GM19328 (cell line): ENCODE measurements around the gene ATP11A.
"Not testable (repeated sequence)": the region's sequence is repeated elsewhere in the genome, so short reads cannot be mapped to it uniquely, and the experiment has no call there.

Experiments
- ATAC-seq: cut with Tn5 transposase; IDR thresholded peaks from one replicate; pipeline ENCODE4 v1.9.1; 2021; ENCODE audit warnings: mild to moderate bottlenecking, moderate library complexity; ENCODE audit not compliant: unreplicated experiment

ATP11A gene

DNA sequence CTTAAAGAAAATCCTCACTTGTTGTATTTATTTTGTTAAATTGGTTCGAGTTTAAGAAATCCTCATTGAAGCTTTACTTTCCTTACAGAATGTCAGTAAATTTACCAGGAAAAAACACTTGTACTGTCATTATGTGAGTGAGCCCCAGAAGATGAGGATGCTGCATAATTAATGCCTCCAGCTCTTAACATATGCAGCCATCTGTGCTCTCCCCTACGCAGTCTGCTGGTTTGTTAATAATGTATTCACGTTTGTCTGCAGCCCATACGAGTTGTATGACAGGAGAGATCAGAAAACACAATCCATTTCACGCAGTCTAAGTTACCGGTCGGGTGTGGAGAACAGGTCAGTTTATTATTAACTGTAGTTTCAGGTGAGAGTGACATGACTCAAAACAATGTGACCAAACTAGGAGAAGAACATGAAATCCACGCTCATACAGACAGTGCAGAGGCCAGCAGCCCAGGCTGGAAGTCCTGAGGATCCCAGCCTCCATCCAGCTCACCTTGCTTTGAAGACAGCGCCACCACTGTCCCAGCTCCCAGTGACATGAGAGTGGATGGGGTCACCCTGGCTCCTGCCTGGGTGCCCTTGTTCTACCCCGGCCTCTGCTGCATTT, 19.8 kb upstream of the ATP11A start:
- ATAC-seq, result no peak

DNA sequence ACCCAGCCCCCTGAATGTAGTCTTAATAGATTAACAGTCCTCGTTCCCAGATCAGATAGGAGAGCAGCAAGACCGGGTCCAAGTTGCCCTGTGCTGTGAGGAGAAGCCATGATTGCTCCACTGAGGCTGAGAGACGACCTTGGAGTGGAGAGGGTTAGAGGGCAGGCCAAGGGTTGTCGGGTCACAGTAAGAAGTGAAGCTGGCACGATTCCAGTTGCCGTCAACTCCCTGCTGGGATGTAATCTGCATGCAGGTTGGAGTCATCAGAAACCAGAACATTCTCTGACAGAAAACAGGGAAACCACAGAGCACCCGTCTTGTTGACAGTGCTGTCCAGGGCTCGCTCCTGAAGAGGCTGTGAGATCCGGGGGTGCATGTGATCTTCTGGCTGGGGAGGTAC, 19.0 kb upstream of the ATP11A start:
- ATAC-seq, result no peak

- ATAC-seq, result no peak
These were observed 18.5 kb upstream of the ATP11A start for GRCh38 chr13:112671359-112671758.

- no peak for ATAC-seq
These were observed 17.1 kb upstream of the ATP11A start for GRCh38 chr13:112672651-112673284.

GRCh38 chr13:112674412-112675365, 15.1 kb upstream of the ATP11A start:
- no peak for ATAC-seq

DNA sequence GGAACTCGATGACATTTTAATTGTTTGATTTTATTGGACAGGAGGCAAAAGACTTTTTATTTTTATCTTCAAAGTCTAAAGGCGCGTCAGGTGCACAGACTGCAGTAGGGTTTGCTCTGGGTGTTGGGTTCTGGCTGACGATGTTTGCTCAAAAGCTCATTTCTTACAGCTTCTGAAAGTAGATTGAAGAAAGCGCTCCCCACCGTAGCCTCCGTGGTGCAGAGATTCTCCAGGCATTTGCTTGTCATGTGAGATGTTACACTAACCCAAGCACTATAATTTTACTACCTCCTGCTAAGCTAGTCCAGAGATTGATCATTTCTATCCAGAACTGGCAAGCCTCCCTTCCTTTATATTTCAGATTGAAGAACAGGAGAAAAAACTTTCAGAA, 14.5 kb upstream of the ATP11A start:
- ATAC-seq, result no peak

DNA sequence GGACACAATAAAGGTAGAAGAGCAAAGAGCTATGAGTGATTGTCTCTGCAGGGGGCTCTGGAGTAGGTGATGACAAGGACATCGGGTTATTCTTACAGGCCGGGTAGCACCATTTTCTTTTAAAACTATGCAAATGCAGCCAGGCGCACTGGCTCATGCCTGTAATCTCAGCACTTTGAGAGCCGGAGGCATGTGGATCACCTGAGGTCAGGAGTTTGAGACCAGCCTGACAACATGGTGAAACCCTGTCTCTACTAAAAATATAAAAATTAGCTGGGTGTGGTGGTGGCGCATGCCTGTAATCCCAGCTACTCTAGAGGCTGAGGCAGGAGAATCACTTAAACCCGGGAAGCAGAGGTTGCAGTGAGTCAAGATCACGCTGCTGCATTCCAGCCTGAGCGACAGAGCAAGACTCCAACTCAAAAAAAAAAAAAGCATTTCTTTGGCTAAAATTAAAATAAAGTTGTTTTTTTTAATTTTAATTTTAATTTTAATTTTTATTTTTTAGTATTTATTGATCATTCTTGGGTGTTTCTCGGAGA, 12.3 kb upstream of the ATP11A start:
- ATAC-seq, result not testable (repeated sequence)

DNA sequence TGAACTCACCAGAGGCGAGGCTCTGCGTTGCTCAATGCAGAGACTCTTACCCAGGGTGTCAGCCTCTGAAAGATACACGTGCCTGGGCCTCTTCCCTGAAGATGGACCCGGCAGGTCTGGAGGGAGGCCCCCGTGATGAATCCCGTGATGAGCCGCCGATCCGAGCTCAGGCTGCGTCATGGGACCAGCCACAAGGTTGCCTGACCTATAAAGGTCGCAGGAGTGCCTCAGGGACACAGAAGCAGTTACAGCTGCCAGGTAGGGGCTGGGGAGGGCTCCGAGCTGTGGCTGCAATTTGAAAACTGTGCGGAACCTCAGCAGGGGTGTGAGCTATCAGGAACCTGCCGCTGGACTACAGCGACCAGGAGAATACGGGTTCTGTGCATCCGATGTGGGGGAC, 10.5 kb upstream of the ATP11A start:
- ATAC-seq, result no peak

GRCh38 chr13:112679932-112680677, 9.7 kb upstream of the ATP11A start:
- ATAC-seq, result no peak

DNA sequence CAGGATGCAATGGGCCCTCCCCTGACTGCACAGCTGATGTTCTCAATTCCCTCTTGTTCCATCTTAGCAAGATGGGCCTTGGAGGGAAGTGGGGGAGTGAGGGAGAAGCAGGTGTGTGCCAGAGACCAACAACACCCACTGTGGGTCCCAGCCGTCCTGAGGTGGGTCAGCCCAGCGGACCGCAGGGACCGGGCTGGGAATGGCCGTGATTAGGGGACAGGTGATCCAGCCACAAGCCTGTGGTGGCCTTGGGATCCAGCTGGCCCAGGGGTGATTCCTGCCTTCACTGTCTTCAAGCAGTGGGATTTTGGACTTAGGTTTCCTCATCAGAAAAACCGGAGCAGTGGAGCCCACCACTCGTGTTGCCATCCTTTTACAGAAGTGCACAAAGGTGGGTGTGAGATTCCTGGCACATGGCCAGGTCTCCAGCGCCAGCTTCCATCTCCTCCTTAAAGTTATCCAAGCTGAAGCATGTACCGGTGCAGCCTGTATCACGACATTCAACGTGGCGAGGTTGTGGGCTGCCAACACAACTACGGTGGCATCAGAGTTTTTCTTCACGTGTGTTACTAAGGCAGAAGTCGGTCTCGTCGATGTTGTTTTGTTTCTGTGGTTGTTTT, 9.0 kb upstream of the ATP11A start:
- ATAC-seq, result no peak

DNA sequence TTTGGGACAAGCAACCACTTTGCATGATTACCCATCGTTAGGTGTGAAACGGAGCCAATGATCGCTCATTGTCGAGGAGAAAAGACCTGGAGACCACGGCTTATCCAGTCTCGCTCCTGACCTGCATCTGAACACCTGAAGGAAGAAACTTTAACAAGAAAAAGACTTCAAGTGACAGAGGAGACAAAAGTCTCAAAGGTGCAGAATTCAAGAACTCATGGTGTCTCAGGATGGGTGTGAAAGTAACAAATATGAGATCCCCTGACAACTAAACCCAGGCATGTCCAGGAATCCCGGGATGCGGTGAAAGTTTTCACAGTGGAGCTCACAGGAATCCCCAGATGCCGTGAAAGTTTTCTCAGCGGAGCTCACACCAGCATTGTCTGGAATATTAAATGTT, 6.3 kb upstream of the ATP11A start:
- no peak for ATAC-seq

DNA sequence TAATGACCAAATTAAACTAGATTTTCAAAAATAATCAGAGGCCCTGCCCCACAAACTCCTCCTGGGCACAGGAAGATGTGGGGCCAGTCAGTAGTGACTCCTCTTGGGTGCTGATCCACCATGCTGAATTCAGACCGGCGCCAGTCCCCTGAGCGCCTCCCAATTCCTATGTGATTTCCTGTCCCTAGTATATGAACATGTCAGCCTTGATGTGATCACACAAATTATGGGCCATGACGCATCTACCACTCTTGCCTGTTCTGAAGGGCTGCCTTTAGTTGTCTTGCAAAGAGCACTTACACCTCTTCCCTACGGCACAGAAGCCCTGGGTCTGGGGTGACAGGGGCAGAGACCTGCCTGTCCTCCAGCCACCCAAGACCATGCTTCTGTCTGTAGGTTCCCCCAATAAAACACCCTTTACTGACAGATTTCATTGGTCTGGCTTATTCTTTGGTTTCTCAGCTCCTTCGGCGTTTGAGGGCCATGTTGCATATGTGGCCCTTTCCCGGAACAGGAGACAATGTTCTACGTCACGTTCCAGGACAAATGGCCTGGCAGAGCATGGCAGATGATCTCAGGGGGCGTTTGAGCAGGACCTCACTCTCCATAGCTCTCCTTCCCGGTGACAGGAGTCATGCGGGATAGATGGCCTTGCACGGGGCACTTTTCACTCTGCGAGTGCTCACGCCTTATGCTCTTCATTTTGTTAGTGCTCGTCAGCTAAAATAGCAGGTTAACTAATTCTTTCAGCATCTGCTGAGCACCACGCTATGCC, 5.6 kb upstream of the ATP11A start:
- ATAC-seq, result no peak

DNA sequence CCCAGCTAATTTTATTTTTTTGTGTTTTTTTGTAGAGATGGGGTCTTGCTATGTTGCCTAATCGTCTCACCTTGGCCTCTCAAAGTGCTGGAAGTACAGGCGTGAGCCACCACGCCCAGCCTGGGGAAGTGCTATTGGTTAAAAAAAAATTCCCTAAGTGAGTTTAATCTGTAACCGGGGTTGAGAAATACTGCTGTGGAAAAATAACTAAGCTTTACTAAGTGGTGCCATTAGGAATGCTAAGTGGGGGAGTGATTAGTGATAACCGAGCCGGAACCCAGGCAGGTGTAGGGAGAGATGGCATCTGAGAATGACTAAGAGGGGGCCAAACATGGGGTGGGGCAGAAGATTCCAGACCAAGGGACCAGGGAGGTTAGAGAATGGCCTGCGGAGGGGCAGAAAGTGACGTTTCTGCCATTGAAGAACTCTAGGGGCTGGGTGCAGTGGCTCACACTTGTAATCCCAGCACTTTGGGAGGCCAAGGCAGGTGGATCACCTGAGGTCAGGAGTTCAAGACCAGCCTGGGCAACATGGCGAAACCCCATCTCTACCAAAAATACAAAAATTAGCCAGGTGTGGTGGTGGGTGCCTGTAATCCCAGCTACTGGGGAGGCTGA, 4.5 kb upstream of the ATP11A start:
- ATAC-seq, result not testable (repeated sequence)

DNA sequence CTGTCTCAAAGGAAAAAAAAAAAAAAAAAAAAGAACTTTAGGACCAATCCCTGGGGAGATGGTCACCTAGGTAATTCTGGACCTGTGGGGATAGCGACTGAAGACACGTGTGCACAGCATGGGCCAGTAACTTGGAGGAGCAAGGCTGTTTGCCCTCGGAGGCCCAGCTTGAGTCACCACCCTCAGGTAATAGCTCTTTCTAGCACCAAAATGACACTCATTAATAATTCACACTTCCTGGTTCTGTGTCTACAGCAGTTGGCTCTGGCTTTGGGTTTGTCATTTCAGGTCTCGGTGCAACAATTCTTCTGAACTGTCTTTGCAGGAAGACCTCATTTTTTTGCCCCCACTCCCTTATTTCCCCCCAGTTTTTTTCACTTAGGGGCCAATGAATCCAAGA, 3.9 kb upstream of the ATP11A start:
- no peak for ATAC-seq

- no peak for ATAC-seq
These were observed 3.5 kb upstream of the ATP11A start for GRCh38 chr13:112686364-112686763.

GRCh38 chr13:112686987-112687386, 2.9 kb upstream of the ATP11A start:
- no peak for ATAC-seq

DNA sequence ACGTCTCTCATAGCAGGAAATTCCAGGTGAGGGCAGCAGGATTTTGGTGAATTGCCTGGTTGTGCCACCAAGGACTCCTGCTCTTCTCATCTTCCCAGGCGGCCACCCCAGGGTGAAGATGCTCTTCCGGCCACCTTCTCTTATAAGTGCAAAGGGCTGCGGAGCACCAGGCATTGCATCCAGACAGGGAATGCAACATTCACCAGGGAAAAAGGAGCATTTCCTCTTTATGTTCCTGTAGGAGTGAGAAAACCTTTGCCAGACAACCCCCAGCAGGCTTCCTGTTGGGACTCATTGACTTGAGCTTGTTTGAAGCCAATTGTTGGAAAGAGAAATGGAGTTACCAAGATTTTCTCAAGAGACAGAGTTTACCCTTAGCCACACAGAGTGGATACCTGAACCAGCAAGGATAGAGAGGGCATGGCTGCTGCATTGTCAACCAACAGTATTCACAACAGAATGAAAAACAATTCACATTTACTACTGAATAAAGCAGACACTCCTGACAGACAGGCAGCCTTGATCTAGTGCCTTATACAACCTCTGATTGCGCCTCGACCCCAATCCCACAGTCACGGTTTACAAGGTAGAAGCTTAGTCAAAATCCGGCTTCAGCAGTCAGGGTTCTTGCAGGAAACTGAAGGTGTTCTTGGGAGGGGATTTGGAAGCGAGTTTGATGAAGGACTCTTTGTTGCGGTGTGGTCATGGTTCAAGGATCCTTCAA, 1.8 kb upstream of the ATP11A start:
- ATAC-seq, result no peak

GRCh38 chr13:112688560-112689302, 1.1 kb upstream of the ATP11A start:
- ATAC-seq, result no peak
